LNCaP clone FGC (cell line): ENCODE measurements around the gene STX4.

Experiments
- DNase-seq: peaks from one replicate; pipeline ENCODE4 v3.0.0-alpha.2; 2011; ENCODE audit warnings: low read depth
- H3K4me3 ChIP-seq: 2 replicates; pipeline ENCODE4 v1.5.1; 2011; ENCODE audit warnings: mild to moderate bottlenecking, low read depth, low read length, control low read depth
- CTCF ChIP-seq: IDR thresholded peaks from 2 replicates; pipeline ENCODE4 v1.5.1; 2012; ENCODE audit warnings: mild to moderate bottlenecking; ENCODE audit not compliant: control insufficient read depth, insufficient read depth; ENCODE audit errors: extremely low read depth

STX4 gene

GRCh38 chr16:31089199-31089598 is 55.8 kb downstream of the STX4 start:
- no peak for DNase-seq

More at GRCh38 chr16:31089199-31089598, 55.8 kb downstream of the STX4 start:
- no peak overlapping the region for H3K4me3 ChIP-seq
- TF ChIP-seq CTCF: no peak
